Urothelium cell line (cell line): Measurements from ENCODE around the gene COX10.
"Not testable (repeated sequence)": the region's sequence is repeated elsewhere in the genome, so short reads cannot be mapped to it uniquely, and the experiment has no call there.

ENCODE experiments used
- DNase-seq: peaks from one replicate; pipeline ENCODE4 v3.0.0; 2011; ENCODE audit warnings: low spot score, mixed read lengths
- FAIRE-seq: peaks from 2 replicates; lab custom pipeline; 2011; peaks lifted over from hg19 to GRCh38; lab: Jason Lieb, UNC

The COX10 gene

DNA sequence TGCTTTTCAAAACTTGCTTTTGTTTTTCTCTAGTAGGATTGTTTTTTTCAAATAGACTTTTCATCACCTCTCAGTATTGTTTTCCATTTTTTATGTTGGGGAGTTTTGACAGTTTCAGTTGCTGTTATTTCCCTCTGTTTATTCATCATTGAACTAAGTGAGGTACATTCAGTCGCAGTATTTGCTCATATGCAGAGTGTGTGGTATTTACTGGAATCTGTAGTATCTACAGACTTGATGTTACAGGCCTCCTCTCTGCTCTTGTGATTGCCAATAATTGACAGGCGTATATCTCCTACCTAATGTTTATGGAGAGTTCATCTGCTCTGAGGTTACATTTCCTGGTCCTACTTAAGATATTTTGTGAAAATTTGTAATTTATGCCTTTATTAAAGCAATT is 49.6 kb downstream of the COX10 start:
- no peak for DNase-seq

DNA sequence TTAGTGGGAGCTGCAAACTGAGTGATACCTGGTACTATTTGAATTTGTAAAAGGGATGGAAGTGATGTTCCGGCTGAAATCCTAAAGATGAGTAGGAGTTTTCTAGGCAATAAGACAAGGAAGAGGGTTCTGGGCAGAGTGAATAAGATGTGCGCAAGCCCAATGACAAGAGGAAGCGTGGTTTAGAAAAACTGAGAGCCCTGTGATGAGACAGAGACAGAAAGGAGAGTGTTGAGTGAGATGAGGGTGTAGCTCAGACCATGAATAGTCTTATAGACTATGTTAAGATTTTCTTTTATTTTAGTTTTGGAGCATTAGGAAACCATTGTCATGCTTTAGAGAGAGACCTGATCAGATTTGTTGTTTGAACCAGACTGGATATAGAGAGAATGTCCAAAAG is 50.2 kb downstream of the COX10 start:
- FAIRE-seq, result no peak
- DNase-seq, result no peak

More for the DNA sequence above, 49.6 kb downstream of the COX10 start:
- FAIRE-seq, result no peak

DNA sequence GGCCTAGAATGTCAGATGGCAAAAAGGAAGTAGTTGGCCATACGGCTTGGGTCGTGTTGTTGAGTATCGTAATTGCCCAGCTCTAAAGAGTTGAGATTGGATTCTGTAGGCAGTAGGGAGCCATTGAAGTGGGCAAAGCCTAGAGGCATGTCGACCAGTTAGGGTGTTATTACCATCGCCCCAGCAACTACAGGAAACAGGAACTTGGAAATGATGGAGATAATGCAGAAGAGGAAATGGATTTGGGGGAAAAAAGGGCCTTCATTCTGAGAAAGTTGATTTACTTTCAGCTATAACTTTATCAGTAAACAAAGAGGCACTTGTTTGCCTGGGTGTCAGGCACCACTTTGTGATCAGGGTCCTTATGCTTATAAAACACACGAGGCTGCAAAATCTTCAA is 52.6 kb downstream of the COX10 start:
- DNase-seq (no peak), FAIRE-seq (no peak)

DNA sequence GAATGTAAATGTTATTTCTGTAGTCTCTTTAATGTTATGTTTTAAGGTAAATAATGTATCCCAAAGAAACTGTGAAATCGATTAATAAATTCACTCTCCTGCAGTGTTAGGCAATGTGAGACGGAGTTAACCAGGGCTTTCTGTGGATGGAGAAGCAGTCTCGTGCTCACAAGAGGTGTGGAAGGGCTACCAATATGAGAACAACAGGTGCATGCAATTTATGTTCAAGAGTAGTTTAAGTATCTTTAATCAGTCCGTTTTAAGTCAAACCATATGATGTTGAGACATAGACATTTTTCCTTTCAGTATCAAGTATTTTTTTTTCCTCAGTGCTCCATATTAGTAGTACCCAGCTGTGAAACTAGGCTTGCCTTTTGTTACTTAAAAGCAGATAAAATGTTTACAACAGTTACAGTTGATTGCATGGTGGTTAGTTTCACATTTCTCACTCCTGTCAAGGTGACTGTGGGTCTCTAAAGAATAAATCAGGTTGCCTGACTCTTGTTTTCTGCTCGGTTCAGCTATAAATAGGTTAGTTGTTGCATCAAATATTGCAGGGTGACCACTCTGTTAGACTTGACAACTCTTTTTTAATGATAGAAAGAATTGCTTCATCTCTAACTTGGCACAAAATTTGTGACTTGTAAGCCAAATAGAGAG is 54.4 kb downstream of the COX10 start:
- no peak for FAIRE-seq
- no peak for DNase-seq

DNA sequence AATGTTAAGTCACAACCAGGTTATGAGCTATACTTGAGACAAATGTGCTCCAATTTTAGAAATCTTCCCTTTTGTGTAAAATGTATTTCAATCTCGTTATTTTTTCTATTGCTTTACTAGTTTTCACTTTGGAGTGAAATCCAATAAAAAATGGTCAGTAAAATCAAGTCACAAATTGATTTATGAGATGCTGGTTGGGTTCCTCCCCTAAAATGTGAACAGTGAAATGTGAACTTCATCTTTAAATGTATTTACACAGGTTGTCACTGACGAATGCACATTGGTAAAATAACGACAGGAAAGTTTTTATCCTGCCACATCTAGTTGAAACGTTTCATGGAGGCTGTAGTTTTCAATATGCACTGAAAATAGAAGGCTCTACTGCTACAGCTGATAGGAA is 55.5 kb downstream of the COX10 start:
- no peak for FAIRE-seq
- DNase-seq, result no peak

DNA sequence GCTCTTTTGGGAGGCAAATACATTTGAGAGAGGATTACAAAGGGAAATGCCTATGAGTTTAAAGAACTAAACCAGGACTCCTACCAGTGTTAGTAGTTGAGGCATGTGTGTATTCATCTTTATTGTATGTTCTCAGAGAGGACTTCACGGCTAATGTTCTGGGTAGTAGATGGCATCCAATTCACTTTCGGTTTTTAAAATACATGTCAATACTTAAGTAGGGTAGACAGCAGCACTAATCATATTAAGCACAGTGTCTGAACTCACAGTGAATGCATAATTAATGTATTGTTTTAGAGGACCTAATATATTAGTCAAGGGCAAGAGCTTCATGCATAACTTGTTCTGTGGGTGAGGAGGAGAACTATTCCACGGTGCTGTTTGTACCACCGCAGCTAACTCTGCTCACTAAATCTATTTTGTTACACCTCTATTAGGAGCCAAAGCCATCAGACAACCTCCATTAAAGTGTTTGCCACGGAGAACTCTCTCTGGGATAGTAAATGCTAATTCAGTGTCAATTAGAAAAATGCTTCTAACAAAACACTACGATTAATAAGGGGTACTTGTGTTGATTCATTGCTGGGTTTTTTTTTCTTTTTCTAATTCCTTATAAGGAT is 56.3 kb downstream of the COX10 start:
- no peak for FAIRE-seq
- no peak for DNase-seq

DNA sequence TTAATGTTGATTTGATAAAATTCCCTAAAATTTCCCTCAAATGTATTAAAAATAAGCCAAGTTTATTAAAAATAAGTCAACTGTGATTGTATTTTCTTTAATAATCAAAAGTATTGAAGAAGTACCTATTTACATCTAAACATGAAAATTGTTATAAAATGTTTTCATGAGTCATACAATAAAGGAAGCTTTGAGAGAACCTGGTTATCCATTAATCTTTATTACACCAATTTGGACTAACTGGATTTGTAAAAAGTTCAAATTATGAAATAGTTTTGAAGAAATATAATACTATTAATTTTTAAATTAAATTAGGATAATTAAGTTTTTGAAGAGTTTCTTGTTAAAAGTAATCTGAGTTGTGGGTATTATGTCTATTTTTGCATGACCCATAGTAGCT is 63.8 kb downstream of the COX10 start:
- DNase-seq (no peak), FAIRE-seq (no peak)

DNA sequence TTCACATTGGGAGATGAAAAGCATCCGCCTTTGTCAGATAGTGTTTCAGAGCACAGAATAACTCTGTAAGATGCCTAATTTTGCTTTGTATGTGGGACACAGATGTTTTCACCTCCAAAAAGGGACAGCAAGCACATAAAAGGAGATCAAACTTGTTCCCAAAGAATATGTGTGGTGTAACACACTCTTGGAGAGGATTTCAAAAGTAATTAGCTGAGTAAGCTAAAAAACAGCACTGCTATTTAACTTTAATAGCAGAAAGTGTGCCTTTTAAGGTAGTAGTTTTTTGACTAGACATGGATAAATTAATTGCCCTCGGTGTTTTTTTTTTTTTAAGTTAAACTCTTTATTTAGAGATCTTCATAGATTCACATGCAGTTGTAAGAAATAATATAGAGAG is 65.2 kb downstream of the COX10 start:
- FAIRE-seq (no peak), DNase-seq (no peak)

DNA sequence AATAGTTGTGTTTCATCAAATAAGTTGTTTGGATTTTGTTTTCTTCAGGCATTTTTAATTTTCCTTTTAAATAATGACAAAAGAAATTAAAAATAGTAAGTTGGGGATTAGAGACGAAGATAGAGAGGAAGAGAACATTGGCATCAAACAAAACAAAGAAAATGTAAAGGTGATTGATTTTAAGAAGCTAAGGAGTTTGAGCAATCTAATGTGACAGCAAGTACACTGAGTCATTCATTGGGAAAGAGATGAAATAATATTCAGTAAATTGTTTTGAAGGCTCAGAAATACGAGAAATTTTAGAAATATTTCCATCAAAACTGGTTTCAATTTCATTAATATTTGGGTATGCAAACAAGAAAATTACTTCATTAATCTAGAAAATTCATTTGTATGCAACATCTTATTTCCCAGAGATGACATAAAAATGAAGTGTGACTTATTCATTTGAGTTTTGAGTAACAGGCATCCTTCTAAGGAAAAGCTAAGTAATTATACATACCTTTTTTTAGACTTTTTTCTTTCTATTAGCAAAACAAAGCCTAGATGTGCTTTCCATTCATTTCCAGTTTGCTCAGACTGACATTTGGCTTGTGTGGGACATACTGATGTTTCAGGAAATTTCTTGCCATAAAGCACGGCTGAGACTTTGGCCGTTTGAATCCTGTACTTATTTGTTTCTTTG is 66.7 kb downstream of the COX10 start:
- DNase-seq (no peak), FAIRE-seq (no peak)

DNA sequence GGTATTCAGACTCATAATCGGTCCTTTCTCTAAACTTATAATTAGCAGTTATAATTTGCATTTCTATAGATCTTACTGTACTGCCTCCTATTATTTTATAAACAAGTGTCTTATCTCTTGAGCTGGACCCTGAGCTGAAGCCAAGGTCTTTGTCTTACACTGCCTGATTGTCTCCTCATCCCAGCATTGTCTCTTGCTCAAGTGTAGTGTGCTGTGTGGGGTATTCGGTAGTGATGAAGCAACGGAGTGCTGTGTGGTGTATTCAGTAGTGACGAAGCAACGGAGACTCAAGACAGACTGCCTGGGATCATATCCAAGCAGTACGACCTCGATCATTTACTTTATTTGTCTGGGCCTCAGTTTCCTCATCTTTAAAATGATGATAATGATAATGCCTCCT is 69.3 kb downstream of the COX10 start:
- FAIRE-seq, result no peak
- no peak for DNase-seq

DNA sequence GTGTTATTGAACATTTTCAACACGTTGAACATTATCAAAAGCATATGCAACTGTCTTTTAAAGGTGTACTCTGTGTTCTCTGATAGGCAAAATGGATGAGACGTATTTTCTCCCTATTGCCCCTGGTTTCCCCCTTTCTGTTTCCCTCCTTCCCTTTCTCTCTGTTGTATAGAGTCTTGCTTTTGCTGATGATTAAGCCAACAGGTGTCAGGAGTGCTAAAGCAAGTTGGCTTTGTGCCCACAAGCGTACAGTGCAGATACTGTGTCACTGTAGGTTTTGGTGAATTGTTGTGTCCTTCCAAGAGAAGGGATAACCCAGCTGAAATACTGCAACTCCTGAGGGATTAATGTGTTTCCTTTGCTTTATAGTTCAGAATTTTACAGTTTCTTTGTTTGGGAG is 74.4 kb downstream of the COX10 start:
- FAIRE-seq, result no peak
- DNase-seq, result no peak

DNA sequence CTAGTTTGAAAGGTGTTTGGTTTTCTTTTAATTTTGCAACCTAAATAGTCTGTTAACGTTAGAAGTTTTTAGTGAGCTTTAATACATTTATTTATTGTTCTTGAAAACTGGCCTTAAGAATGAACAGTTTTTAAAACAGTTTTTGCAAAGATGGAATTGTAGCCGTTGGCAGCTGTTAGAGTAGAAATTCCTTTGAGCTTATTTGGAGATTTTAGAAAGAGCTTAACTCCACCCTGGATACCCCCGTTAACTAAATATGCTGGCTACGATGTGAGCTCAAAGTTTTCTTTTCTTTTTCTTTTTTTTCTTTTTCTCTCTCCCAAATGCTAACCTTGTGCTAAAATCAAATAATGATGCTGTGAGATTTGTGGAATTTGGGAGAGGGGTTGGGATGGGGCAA is 75.2 kb downstream of the COX10 start:
- DNase-seq, result no peak
- FAIRE-seq, result no peak

DNA sequence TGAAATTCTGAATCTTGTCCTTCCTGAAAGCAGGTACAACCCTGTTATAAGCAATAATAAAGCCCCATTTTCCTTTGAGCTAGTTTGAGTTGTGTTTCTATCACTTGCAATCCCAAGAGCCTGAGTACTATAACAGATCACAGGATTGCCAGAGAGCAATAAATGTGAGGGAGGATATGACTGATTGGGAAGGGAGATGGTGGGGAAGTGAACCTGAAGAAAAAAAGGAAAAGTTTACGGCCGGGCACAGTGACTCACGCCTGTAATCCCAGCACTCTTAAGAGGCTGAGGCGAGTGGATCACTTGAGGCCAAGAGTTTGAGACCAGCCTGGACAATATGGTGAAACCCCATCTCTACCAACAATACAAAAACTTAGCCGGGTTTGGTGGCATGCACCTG is 80.4 kb downstream of the COX10 start:
- no peak for FAIRE-seq
- no peak for DNase-seq

DNA sequence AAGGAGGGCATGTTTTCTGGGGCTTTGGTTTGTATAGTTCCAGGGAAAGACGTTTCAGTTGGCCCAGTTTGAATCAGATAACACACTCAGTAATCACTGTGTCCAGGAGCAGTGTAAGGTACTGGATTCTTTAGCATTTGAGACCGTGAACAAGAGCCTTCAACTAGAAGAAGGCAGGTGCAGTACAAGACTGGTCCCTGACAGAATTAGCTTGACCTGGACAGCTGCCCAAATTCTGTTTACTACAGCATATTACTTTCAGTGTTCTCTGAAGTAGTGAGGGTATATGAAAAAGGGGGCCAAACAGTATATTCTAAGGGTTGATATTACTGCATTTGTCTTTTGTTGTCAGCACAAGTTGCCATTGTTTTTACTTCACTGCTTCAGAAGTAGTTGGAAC is 81.3 kb downstream of the COX10 start:
- DNase-seq (no peak), FAIRE-seq (no peak)

DNA sequence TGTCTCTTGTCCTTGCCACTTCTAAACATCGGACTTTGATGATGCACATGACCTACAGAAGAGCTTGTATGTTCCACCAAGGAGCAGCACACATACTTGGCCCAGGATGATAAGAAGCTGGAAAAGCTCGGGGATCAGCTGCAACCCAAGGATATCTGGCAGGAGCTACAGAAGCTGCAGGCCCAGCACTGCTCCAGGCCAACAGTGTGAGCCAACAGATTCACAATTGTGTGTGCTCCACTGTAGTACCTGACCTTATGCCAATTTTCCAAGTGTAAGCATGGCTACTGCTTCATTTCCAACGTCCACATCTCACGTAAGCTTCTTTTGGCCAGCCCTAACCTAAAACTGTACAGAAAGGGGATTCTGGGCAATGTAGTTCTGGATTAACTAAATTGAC is 83.4 kb downstream of the COX10 start:
- DNase-seq (no peak), FAIRE-seq (no peak)

DNA sequence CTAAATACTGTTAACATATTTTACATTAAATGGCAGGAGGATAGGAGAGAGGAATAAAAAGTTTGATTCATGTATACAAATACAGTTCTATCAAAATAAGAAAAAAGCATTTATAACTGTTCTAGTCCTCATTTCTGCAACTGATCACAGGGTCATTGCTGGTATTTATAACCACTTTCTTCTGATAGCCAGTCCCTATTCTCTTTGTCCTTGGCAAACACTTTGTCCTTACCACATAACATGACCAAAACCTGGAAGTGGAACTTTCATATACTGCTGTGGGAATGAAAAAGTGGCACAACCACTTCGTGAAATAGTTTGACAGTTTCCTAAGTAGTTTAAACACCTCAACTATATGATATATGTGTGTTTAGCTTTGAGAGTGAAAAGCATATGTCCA is 84.1 kb downstream of the COX10 start:
- DNase-seq (no peak), FAIRE-seq (no peak)

DNA sequence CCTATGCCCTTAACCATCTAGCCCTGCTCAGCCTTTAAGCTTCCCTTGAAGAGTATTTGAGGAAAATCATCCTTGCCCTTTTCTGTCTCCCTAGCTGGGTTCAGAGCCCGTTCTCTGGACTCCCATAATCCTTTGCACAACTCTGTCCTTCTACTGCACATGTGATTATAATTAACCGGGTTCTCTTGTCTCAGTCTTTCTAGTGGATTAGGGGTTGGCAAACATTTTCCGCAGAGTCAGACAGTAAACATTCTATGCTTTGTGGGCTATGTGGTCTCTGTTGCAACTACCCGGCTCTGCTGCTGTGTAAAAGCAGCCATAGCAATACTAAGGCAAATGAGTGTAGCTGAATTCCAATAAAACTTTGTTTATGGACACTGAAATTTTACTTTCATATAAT is 87.4 kb downstream of the COX10 start:
- no peak for DNase-seq
- FAIRE-seq, result no peak

DNA sequence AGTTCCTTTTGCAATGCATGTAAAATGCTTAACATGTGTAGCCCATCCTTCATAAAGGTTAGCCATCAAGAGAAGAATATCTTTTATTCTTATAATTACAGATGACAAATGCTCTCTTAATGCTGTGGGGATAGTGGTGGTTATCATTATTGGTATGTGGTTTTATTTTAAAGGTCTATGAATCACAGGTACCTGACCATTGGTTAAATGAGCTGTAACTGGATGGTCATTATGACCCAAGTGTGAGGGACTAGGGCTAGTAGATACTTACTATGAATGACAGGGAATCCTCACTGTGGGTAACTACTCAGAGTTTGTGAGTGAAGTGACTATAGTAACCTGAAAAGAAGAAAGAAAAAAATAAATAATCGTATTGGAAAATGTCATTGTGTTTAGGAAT is 88.5 kb downstream of the COX10 start:
- no peak for DNase-seq
- FAIRE-seq, result no peak

DNA sequence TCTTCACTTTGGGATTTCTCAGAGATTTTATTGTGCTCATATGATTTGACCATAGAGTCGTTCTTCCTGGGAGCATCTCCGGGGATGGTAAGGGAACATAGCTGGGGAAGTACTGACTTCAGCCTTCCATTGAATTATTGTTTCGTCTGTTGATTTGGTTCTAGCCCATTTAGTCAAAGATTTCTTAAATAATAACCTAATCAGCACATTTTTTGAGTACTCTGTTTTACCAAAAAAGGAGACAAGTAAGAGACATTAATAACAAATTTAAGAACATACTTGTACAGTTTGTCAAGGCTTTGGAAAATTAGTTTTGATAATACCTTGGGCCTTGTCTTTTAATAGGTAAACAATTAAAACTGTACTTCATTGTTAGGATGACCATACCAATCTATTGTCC is 89.4 kb downstream of the COX10 start:
- FAIRE-seq, result no peak
- no peak for DNase-seq

DNA sequence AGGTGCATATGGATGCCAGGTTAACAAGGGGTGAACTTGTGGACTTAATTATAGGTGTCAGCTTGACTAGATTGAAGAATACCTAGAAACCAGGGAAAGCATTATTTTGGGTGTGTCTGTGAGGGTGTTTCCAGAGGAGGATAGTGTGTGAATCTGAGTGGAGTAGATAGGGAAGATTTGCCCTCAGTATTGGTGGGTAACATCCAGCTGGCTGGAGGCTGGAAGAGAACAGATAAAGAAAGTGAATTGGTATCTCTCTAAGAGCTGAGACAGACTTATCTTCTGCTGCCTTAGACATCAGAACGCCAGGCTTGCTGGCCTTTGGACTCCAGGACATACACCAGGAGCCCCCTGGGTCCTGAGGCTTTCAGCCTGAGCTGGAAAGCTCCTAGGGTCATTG is 92.1 kb downstream of the COX10 start:
- DNase-seq (no peak), FAIRE-seq (no peak)

DNA sequence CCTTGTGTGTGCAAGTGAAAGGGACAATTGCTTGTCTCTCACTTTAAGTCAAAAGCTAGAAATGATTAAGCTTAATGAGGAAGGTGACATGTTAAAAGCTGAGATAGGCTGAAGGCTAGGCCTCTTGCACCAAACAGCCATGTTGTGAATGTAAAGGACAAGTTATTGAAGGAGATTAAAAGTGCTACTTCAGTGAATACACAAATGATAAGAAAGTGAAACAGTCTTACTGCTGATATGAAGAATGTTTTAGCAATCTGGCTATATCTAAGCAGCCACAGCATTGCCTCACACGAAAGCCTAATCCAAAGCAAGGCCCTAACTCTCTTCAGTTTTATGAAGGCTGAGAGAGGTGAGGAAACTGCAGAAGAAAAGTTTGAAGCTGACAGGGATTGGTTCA is 96.3 kb downstream of the COX10 start:
- DNase-seq (no peak), FAIRE-seq (no peak)

DNA sequence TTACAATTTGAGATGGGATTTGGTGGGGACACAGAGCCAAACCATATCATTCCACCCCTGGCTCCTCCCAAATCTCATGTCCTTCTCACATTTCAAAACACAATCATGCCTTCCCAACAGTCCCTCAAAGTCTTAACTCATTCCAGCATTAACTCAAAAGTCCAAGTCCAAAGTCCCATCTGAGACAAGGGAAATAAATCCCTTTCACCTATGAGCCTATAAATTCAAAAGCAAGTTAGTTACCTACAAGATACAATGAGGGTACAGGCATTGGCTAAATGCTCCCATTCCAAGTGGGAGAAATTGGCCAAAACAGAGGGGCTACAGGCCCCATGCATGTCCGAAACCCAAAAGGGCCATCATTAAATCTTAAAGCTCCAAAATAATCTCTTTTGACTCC is 98.5 kb downstream of the COX10 start:
- not testable (repeated sequence) for FAIRE-seq, DNase-seq

DNA sequence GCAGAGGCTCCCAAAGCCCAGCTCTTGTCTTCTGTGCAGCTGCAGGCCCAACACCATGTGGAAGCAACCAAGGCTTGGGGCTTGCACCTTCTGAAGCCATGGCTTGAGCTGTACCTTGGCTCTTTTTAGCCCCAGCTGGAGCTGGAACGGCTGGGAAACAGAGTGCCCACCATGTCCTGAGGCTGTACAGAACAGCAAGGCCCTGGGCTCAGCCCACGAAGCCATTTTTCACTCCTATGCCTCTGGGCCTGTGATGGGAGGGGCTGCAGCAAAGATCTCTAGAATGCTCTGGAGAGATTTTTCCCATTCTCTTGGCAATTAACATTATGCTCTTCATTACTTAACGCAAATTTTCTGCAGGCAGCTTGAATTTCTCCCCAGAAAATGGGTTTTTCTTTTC is 99.3 kb downstream of the COX10 start:
- no peak for FAIRE-seq
- no peak for DNase-seq
